Measurements from ENCODE around the gene CCDC122.

DNA sequence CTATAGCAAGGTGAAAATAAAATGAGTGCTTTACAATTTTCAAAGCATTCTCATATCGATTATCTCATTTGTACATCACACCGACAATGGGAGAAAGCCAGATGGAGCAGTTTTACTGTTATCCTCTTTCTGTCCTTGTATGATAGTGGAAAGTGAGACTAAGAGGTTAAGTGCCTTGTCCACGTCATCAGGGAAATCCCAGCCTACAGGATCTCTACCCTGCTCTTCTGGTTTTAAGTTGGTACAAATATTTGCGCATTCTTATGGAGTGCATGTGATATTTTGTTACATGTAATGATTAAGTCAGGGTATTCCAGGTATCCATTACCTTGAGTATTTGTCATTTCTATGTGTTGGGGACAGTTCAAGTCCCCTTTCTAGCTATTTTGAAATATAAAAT lies 80.3 kb downstream of the CCDC122 start:
- TF ChIP-seq HDAC6 (IDR thresholded peaks at IDR 0.05; ENCODE audit: low read depth, low read length) (no peak), POLR2AphosphoS5 (IDR thresholded peaks at IDR 0.05; ENCODE audit: low read depth, low read length) (no peak), CHD2 (IDR thresholded peaks at IDR 0.05; ENCODE audit: low read length) (no peak), RFX5 (IDR thresholded peaks at IDR 0.05; ENCODE audit: borderline replicate concordance, low read depth, low read length) (no peak), JUN (IDR thresholded peaks at IDR 0.05; ENCODE audit: low read depth, low read length) (no peak), SRF (IDR thresholded peaks at IDR 0.05; ENCODE audit: low read depth, low read length) (no peak), POLR2A (IDR thresholded peaks at IDR 0.05; ENCODE audit: control extremely low read depth in 1 of 2, low read depth in 2 of 2, low read length in 2 of 2) (no peak), CEBPB (IDR thresholded peaks at IDR 0.05; ENCODE audit: low read depth, low read length) (no peak), NRF1 (IDR thresholded peaks at IDR 0.05; ENCODE audit: low read depth, low read length) (no peak), HDAC2 (IDR thresholded peaks at IDR 0.05; ENCODE audit: borderline replicate concordance in 1 of 2, low read depth in 2 of 2, low read length in 2 of 2) (no peak)
- TF ChIP-seq, protein P1, sequence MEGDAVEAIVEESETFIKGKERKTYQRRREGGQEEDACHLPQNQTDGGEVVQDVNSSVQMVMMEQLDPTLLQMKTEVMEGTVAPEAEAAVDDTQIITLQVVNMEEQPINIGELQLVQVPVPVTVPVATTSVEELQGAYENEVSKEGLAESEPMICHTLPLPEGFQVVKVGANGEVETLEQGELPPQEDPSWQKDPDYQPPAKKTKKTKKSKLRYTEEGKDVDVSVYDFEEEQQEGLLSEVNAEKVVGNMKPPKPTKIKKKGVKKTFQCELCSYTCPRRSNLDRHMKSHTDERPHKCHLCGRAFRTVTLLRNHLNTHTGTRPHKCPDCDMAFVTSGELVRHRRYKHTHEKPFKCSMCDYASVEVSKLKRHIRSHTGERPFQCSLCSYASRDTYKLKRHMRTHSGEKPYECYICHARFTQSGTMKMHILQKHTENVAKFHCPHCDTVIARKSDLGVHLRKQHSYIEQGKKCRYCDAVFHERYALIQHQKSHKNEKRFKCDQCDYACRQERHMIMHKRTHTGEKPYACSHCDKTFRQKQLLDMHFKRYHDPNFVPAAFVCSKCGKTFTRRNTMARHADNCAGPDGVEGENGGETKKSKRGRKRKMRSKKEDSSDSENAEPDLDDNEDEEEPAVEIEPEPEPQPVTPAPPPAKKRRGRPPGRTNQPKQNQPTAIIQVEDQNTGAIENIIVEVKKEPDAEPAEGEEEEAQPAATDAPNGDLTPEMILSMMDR (IDR thresholded peaks at IDR 0.05; ENCODE audit: control extremely low read depth in 1 of 3, insufficient read depth in 1 of 3, low read depth in 1 of 3, low read length in 3 of 3): no peak
